Astrocyte of the cerebellum (primary cell): ENCODE data around the gene LMO3.

Experiments used
- DNase-seq: peaks from one replicate; pipeline ENCODE4 v3.0.0-alpha.2; 2011; ENCODE audit warnings: low read depth
- H3K4me3 ChIP-seq: 2 replicates; pipeline ENCODE4 v1.5.1; 2011; ENCODE audit warnings: mild to moderate bottlenecking, low read depth, low read length, moderate library complexity
- in situ Hi-C: cut with HindIII; loops from 2 replicates; pipeline ENCODE4 v1.10.0; 2017; ENCODE audit warnings: low sequenced_read_pairs
- TF ChIP-seq, protein P1 (sequence below): IDR thresholded peaks from 2 replicates; pipeline ENCODE4 v1.5.1; 2012; ENCODE audit warnings: low read length, low read depth, moderate library complexity, mild to moderate bottlenecking; ENCODE audit errors: missing control alignments

Gene LMO3

DNA sequence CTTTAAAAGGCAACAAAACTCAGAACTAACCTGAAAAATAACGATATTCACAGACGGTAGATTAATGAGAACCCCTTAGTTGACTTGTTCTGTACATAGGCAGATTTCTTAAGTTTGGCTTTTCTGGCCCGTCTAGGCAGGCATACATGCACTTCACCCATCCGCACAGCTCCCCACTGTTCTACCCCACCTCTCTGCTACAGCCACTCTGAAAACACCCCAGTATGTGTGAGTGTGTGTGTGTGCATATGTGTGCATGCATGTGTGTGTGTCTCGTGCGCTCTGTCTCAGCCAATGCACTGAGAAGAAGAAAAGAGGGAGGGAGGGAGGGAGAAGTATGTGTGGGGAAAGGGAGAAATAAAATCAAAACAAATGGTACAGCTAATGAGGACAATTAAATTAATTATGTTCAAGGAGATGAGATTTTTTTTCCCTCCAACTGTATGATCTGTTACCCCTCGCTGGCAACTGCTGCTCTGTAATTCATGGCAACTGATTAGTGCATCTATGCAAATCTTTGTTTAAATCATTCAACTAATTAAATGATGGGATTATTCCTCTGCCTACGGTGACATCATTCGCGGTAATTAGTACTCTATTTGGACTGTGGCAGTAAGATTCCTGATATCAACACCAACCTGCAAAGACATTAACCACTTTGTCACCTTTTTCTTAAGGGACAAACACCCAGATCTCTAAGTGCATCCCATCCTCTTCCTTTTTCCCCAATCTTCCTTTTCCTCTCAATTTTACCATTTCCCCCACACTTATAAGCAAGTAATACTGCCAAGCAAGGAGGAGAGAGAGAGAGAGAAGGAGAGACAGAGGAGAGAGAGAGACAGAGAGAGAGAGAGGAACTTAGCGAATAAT is 2.2 kb upstream of the LMO3 start:
- H3K4me3 ChIP-seq = no peak overlapping the region
- in situ Hi-C loops = no loop called here
- DNase-seq = no peak
- TF ChIP-seq, protein P1, sequence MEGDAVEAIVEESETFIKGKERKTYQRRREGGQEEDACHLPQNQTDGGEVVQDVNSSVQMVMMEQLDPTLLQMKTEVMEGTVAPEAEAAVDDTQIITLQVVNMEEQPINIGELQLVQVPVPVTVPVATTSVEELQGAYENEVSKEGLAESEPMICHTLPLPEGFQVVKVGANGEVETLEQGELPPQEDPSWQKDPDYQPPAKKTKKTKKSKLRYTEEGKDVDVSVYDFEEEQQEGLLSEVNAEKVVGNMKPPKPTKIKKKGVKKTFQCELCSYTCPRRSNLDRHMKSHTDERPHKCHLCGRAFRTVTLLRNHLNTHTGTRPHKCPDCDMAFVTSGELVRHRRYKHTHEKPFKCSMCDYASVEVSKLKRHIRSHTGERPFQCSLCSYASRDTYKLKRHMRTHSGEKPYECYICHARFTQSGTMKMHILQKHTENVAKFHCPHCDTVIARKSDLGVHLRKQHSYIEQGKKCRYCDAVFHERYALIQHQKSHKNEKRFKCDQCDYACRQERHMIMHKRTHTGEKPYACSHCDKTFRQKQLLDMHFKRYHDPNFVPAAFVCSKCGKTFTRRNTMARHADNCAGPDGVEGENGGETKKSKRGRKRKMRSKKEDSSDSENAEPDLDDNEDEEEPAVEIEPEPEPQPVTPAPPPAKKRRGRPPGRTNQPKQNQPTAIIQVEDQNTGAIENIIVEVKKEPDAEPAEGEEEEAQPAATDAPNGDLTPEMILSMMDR = no peak

DNA sequence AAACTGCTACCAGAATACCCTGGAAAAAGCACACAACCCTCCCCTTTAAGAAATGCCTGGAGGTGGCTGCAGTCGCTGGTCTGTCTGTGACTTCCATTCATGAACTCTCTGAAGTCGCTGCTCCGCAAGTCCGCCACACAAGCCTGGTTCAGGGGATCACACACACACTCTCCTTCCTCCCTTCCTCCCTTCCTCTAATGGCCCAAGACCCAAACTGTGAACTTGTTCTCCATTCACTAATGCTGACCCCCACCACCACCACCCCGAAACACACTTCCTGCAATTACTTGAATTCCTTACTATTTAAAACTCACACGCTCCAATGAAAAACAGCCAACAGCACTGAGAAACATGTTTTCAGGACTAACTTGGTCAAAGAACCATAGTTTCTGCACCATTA is 1.0 kb upstream of the LMO3 start:
- peak overlapping the region; percentile 47 for H3K4me3 ChIP-seq
- TF ChIP-seq, protein P1 = no peak
- in situ Hi-C loops = no loop called here
- DNase-seq = no peak

DNA sequence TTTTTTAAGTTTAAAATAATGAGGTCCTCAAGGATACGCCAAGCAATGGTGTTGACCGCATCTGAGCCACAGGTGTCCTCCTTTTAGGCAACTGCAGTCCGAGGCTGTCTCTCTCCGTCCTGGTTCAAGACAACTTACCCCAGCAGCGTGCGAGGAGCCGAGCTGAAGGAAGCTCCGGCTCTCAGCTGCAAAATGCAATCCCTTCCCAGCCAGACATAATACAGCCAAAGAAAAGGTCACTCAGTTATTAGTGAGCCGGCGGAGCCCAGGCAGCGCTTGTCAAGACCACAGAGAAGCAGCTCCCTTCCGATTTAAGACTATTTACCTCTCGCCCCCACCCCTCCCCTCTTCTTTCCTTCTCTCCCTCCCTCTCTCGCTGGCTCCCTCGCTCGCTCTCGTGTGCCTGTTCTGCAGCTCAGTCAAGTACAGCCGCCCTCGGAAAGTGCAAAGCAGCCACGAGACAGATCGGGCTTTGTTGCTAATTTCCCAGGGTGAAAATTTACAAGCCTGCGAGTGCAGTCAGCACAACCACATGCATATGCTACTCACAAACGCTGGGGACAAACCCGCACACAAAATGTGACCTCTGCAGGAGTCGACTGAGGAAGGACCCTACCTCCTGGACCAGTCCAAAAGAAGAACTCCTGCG is 363 bp upstream of the LMO3 start:
- no peak for DNase-seq
- TF ChIP-seq, protein P1 = no peak
- peak overlapping the region; percentile 47 for H3K4me3 ChIP-seq
- in situ Hi-C loops = no loop called here

DNA sequence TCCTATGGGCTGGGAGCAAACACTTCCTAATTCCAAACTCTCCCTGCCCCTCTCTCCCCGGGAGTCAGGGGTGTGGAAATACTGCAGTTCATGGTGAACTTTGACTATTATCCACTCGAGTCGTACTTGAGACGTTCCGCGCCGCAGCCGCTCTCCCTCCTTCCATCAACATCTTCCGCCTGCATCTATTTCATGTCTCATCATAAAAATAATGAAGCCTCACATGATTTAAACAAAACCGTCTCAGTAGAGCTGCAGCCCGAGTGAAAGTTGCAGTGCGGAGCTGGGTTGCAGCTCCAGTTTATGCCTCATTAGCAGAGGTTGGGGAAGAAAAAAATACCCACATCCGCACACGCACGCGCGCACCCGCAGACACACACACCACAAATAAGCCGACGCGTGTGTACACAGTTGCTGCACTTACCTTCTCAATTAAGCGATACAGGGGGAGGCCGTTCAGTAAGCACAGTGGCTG is 283 bp downstream of the LMO3 start:
- TF ChIP-seq, protein P1 = no peak
- in situ Hi-C loops = no loop called here
- no peak for DNase-seq
- H3K4me3 ChIP-seq = peak overlapping the region; percentile 47

DNA sequence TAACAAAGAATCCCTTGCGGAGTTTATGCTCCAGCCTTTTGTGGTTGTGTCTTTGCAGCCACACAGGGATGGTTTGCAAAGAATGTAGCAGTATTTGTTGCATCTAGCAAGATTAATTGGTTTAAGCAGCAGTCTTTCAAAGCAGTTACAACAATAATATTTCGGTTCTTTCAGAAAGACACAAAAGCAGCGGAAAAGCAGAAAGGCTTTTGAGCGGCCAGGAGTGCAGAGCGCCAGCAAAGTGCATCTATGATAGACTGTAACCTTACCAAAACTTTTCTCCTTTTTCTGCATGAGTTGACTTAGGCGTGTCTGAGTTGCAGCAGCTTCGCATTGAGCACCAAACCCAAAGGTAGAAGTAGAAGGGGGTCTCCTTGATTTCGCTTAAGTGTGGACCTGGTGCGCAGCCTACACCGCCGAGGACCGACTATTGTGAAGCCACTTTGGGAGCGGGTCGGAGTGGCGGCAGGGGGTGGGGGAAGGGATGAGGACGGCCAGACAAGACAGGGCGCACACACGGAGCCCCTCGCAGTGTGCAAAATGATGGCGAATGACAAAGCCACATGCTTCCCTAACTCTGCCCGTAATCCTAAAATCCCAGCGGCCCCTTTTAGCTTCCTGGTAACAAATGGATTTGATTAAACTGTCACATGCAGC is 1.2 kb downstream of the LMO3 start:
- DNase-seq = no peak
- in situ Hi-C loops = no loop called here
- H3K4me3 ChIP-seq = peak overlapping the region; percentile 47
- TF ChIP-seq, protein P1 = no peak

DNA sequence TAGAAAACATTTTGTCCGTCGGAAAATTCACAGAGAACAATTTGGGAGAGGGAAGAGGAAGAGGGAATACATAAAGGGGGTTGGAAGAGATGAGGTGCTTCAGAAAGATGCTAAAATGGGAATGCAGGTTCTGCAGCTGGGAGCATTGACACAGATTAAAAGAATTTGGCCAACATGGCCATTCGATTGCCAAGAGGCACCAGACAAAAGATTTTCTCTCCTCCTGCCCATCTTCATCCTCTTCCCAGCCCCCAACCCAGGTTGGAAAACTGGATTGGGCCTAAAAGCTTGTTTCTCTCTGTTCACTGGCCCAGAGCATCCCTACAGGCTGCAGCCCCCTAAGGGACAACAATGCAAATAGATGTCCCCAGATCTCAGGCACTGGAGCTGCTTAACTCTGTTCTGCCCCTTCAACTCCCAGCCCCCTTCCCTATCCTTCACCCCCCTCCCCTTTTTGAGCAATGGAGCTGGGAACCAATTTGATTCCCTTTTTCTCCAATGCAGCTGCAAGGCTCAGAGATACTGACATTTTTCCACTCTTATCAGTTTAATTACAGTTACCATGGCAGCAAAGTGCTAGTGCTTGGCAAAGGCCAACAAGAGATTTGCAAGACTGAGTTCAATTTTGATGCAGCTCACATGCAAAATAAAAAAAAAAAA is 1.9 kb downstream of the LMO3 start:
- in situ Hi-C loops = no loop called here
- H3K4me3 ChIP-seq = peak overlapping the region; percentile 47
- no peak for DNase-seq
- TF ChIP-seq, protein P1 = no peak
